MM.1S (cell line): ENCODE data around the gene ZNF521.

ENCODE experiments used
- CTCF ChIP-seq: fragments of 300-600 bp; sonication (generic); IDR thresholded peaks from 2 replicates; pipeline ENCODE4 v1.5.1; 2016; ENCODE audit warnings: antibody characterized with exemption, low read length, mixed read lengths
- EZH2 ChIP-seq: fragments of 300-600 bp; sonication (generic); optimal IDR thresholded peaks from 2 replicates; pipeline ENCODE3; 2017; ENCODE audit warnings: low read depth, mild to moderate bottlenecking, antibody characterized with exemption, low read length, mixed read lengths
- EZH2phosphoT487 ChIP-seq: fragments of 300-600 bp; sonication (generic); IDR thresholded peaks from 2 replicates; pipeline ENCODE4 v1.6.1; 2018; ENCODE audit warnings: antibody characterized with exemption, low read length

GRCh38 chr18:25236736-25237135, 115.2 kb downstream of the ZNF521 start:
- TF ChIP-seq CTCF (no peak), EZH2 (no peak), EZH2phosphoT487 (no peak)
